ENCODE results near the gene GADL1.

Gene GADL1

GRCh38 chr3:30878862-30879261 lies 15.6 kb downstream of the GADL1 start:
- Histone ChIP-seq H3K27me3 (ENCODE audit: control insufficient read depth, insufficient read depth, low read length) (no peaks in the 10 kb centered on the region), H3K4me1 (ENCODE audit: control insufficient read depth, insufficient read depth, low read length) (no peaks in the 10 kb centered on the region), H3K4me3 (ENCODE audit: low read length) (no peak overlapping the region), H3K9me3 (ENCODE audit: control insufficient read depth, insufficient read depth, low read length) (no peaks in the 10 kb centered on the region), H3K36me3 (ENCODE audit: control insufficient read depth, insufficient read depth, low read length) (no peaks in the 10 kb centered on the region), H3K27ac (ENCODE audit: low read length) (no peak overlapping the region)
- DNase-seq (ENCODE audit: low read depth, low spot score): no peak
- WGBS (ENCODE audit: insufficient coverage, insufficient read length): no CpG with 5 or more reads among the region's 1 CpG

- no peaks in the 10 kb centered on the region for H3K9me3 ChIP-seq (ENCODE audit: control insufficient read depth, insufficient read depth, low read length)
- DNase-seq (ENCODE audit: low read depth, low spot score): no peak
- H3K27ac ChIP-seq (ENCODE audit: low read length): no peak overlapping the region
- H3K36me3 ChIP-seq (ENCODE audit: control insufficient read depth, insufficient read depth, low read length): no peaks in the 10 kb centered on the region
- no CpG with 5 or more reads among the region's 5 CpGs for WGBS (ENCODE audit: insufficient coverage, insufficient read length)
- H3K27me3 ChIP-seq (ENCODE audit: control insufficient read depth, insufficient read depth, low read length): no peaks in the 10 kb centered on the region
- no peaks in the 10 kb centered on the region for H3K4me1 ChIP-seq (ENCODE audit: control insufficient read depth, insufficient read depth, low read length)
- no peak overlapping the region for H3K4me3 ChIP-seq (ENCODE audit: low read length)
Measured at GRCh38 chr3:30875505-30875904, 19.0 kb downstream of the GADL1 start.

- Histone ChIP-seq H3K27ac (ENCODE audit: low read length) (no peak overlapping the region), H3K9me3 (ENCODE audit: control insufficient read depth, insufficient read depth, low read length) (no peaks in the 10 kb centered on the region), H3K36me3 (ENCODE audit: control insufficient read depth, insufficient read depth, low read length) (no peaks in the 10 kb centered on the region), H3K4me1 (ENCODE audit: control insufficient read depth, insufficient read depth, low read length) (no peaks in the 10 kb centered on the region), H3K27me3 (ENCODE audit: control insufficient read depth, insufficient read depth, low read length) (no peaks in the 10 kb centered on the region), H3K4me3 (ENCODE audit: low read length) (no peak overlapping the region)
- DNase-seq (ENCODE audit: low read depth, low spot score): no peak
Measured at GRCh38 chr3:30873671-30874070, 20.8 kb downstream of the GADL1 start.

GRCh38 chr3:30872879-30873278 lies 21.6 kb downstream of the GADL1 start:
- H3K27ac ChIP-seq (ENCODE audit: low read length): no peak overlapping the region
- H3K9me3 ChIP-seq (ENCODE audit: control insufficient read depth, insufficient read depth, low read length): no peaks in the 10 kb centered on the region
- H3K27me3 ChIP-seq (ENCODE audit: control insufficient read depth, insufficient read depth, low read length): no peaks in the 10 kb centered on the region
- no peak overlapping the region for H3K4me3 ChIP-seq (ENCODE audit: low read length)
- H3K36me3 ChIP-seq (ENCODE audit: control insufficient read depth, insufficient read depth, low read length): no peaks in the 10 kb centered on the region
- no peaks in the 10 kb centered on the region for H3K4me1 ChIP-seq (ENCODE audit: control insufficient read depth, insufficient read depth, low read length)
- no peak for DNase-seq (ENCODE audit: low read depth, low spot score)

GRCh38 chr3:30871720-30872119 lies 22.7 kb downstream of the GADL1 start:
- Histone ChIP-seq H3K27me3 (ENCODE audit: control insufficient read depth, insufficient read depth, low read length) (no peaks in the 10 kb centered on the region), H3K4me1 (ENCODE audit: control insufficient read depth, insufficient read depth, low read length) (no peaks in the 10 kb centered on the region), H3K36me3 (ENCODE audit: control insufficient read depth, insufficient read depth, low read length) (no peaks in the 10 kb centered on the region), H3K4me3 (ENCODE audit: low read length) (no peak overlapping the region), H3K9me3 (ENCODE audit: control insufficient read depth, insufficient read depth, low read length) (no peaks in the 10 kb centered on the region), H3K27ac (ENCODE audit: low read length) (no peak overlapping the region)
- DNase-seq (ENCODE audit: low read depth, low spot score): no peak
- WGBS (ENCODE audit: insufficient coverage, insufficient read length): no CpG with 5 or more reads among the region's 2 CpGs

GRCh38 chr3:30864836-30865235 lies 29.6 kb downstream of the GADL1 start:
- Histone ChIP-seq H3K4me1 (ENCODE audit: control insufficient read depth, insufficient read depth, low read length) (no peaks in the 10 kb centered on the region), H3K9me3 (ENCODE audit: control insufficient read depth, insufficient read depth, low read length) (no peaks in the 10 kb centered on the region), H3K27me3 (ENCODE audit: control insufficient read depth, insufficient read depth, low read length) (no peaks in the 10 kb centered on the region; the same call in 1 of the 2 replicates), H3K4me3 (ENCODE audit: low read length) (no peak overlapping the region), H3K36me3 (ENCODE audit: control insufficient read depth, insufficient read depth, low read length) (no peaks in the 10 kb centered on the region), H3K27ac (ENCODE audit: low read length) (no peak overlapping the region)
- WGBS (ENCODE audit: insufficient coverage, insufficient read length): no CpG with 5 or more reads among the region's 2 CpGs
- no peak for DNase-seq (ENCODE audit: low read depth, low spot score)

- WGBS (ENCODE audit: insufficient coverage, insufficient read length): 100% methylated on average over 1 of the region's 5 CpGs
- H3K27me3 ChIP-seq (ENCODE audit: control insufficient read depth, insufficient read depth, low read length): no peaks in the 10 kb centered on the region; the same call in 1 of the 2 replicates
Measured at GRCh38 chr3:30864132-30864531, 30.3 kb downstream of the GADL1 start.

DNA sequence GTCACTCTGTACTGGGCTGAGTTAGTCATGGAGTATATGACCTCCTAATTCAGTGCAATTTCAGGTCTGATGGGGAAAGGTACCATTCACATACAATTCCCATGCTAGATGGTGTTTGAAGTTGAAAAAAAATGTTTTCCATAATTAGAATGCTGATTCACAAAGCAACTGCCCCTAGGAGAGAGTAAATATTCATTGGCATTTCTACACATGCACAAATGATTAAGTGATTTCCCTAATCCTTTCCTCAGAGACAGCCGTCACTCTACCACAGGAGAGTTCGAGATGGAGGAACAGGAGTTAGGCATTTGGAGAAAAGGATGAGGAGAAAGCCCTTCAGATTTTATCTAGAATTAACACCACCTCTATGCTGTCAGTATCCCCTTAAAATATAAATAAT lies 32.5 kb downstream of the GADL1 start:
- Histone ChIP-seq H3K27me3 (ENCODE audit: control insufficient read depth, insufficient read depth, low read length) (no peaks in the 10 kb centered on the region; the same call in 1 of the 2 replicates), H3K27ac (ENCODE audit: low read length) (no peak overlapping the region), H3K4me3 (ENCODE audit: low read length) (no peak overlapping the region), H3K4me1 (ENCODE audit: control insufficient read depth, insufficient read depth, low read length) (no peaks in the 10 kb centered on the region), H3K36me3 (ENCODE audit: control insufficient read depth, insufficient read depth, low read length) (no peaks in the 10 kb centered on the region), H3K9me3 (ENCODE audit: control insufficient read depth, insufficient read depth, low read length) (no peaks in the 10 kb centered on the region)
- DNase-seq (ENCODE audit: low read depth, low spot score): no peak
- no CpG with 5 or more reads among the region's 2 CpGs for WGBS (ENCODE audit: insufficient coverage, insufficient read length)

More at GRCh38 chr3:30864132-30864531, 30.3 kb downstream of the GADL1 start:
- no peaks in the 10 kb centered on the region for H3K36me3 ChIP-seq (ENCODE audit: control insufficient read depth, insufficient read depth, low read length)
- DNase-seq (ENCODE audit: low read depth, low spot score): no peak
- no peak overlapping the region for H3K27ac ChIP-seq (ENCODE audit: low read length)
- no peak overlapping the region for H3K4me3 ChIP-seq (ENCODE audit: low read length)
- H3K4me1 ChIP-seq (ENCODE audit: control insufficient read depth, insufficient read depth, low read length): no peaks in the 10 kb centered on the region
- no peaks in the 10 kb centered on the region for H3K9me3 ChIP-seq (ENCODE audit: control insufficient read depth, insufficient read depth, low read length)

DNA sequence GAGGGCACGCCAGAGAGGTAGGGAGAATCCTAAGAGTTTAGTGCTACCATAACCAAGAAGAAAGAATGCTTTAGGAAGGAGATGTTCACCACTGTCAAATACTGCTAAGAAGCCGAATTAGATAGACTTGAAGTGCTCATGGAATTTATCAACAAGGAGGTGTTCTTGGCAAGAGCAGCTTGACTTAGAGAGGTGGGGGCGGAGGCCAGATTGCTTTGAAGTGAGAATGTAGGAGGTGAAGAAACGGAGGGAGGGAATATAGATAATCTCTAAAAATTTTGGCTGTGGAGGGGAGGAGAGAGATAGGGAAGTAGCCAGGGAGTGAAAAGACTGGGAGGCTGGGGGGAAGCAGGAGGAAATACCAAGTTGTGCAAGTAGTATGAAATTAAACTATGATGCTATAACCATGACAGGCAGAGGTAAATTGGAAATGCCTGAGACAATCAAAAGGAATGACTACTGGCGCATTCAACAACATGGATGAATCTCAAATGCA lies 35.5 kb downstream of the GADL1 start:
- no peaks in the 10 kb centered on the region for H3K4me1 ChIP-seq (ENCODE audit: control insufficient read depth, insufficient read depth, low read length)
- H3K9me3 ChIP-seq (ENCODE audit: control insufficient read depth, insufficient read depth, low read length): no peaks in the 10 kb centered on the region
- 100% methylated on average over 2 of the region's 5 CpGs for WGBS (ENCODE audit: insufficient coverage, insufficient read length)
- no peaks in the 10 kb centered on the region for H3K27me3 ChIP-seq (ENCODE audit: control insufficient read depth, insufficient read depth, low read length)
- no peak overlapping the region for H3K27ac ChIP-seq (ENCODE audit: low read length)
- H3K4me3 ChIP-seq (ENCODE audit: low read length): no peak overlapping the region
- no peaks in the 10 kb centered on the region for H3K36me3 ChIP-seq (ENCODE audit: control insufficient read depth, insufficient read depth, low read length)
- no peak for DNase-seq (ENCODE audit: low read depth, low spot score)

- Histone ChIP-seq H3K27me3 (ENCODE audit: control insufficient read depth, insufficient read depth, low read length) (no peaks in the 10 kb centered on the region), H3K36me3 (ENCODE audit: control insufficient read depth, insufficient read depth, low read length) (no peaks in the 10 kb centered on the region), H3K27ac (ENCODE audit: low read length) (no peak overlapping the region), H3K4me3 (ENCODE audit: low read length) (no peak overlapping the region), H3K4me1 (ENCODE audit: control insufficient read depth, insufficient read depth, low read length) (no peaks in the 10 kb centered on the region), H3K9me3 (ENCODE audit: control insufficient read depth, insufficient read depth, low read length) (no peaks in the 10 kb centered on the region)
- WGBS (ENCODE audit: insufficient coverage, insufficient read length): no CpG with 5 or more reads among the region's 6 CpGs
- DNase-seq (ENCODE audit: low read depth, low spot score): no peak
Measured at GRCh38 chr3:30855400-30856292, 38.8 kb downstream of the GADL1 start.

DNA sequence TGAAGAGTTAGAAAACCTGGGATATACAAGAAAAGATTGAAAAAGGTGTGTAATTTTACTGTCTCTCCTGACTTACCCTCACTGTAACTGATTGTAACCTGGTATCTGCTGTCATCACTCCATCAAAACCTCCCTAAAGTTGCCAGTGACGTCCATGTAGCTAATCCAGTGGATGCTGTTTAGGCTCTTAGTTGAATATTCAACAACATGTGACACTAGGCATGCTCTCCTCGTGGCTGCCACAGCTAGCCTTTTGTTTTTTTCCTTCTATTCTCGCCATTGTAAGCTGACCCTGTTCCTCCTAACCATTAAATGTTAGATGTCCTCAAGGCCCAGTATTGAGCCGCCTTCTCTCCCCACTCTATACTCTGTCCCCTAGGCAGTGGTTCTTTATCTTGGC lies 41.6 kb downstream of the GADL1 start:
- Histone ChIP-seq H3K4me1 (ENCODE audit: control insufficient read depth, insufficient read depth, low read length) (no peaks in the 10 kb centered on the region), H3K4me3 (ENCODE audit: low read length) (no peak overlapping the region), H3K36me3 (ENCODE audit: control insufficient read depth, insufficient read depth, low read length) (no peaks in the 10 kb centered on the region), H3K27me3 (ENCODE audit: control insufficient read depth, insufficient read depth, low read length) (no peaks in the 10 kb centered on the region), H3K9me3 (ENCODE audit: control insufficient read depth, insufficient read depth, low read length) (no peaks in the 10 kb centered on the region), H3K27ac (ENCODE audit: low read length) (no peak overlapping the region)
- DNase-seq (ENCODE audit: low read depth, low spot score): no peak
- no CpG with 5 or more reads among the region's 4 CpGs for WGBS (ENCODE audit: insufficient coverage, insufficient read length)
